ENCODE results near the gene BBS12.
"Not testable (repeated sequence)": the region's sequence is repeated elsewhere in the genome, so short reads cannot be mapped to it uniquely, and the experiment has no call there.

The BBS12 gene

DNA sequence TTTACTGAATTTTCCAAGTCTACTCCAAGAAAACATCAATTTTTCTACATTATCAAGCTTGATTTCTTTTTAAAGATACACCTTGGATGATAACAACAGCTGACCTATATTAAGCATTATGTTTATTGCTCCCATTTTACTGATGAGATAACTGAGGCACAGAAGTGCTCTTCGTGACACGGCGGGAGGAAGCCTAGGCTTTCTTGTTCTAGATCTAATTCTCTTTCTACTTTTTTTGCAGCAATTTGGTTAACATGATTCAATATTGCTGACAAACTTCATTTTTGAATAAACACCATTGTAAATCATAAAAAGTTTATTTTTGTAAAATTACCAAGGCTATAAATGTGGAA is 33.8 kb downstream of the BBS12 start:
- DNase-seq, result no peak

DNA sequence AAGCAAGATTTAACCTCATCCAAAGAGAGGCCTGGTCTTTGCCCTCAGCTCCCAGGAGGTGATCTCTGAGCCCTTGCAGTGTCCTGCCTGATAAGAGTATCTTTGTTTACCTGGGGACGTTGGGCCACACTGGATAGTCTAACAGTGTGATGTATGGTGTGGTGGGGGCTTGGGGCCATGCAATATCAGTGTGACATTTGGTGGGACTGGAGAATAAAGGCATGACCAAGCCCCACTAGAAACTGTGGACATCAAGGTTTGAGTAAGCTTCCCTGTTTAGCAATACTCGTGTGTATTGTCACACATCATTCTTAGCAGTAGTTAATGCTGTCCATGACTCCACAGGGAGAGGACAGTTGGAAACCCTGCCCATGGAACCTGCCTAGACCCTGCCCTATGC is 34.4 kb downstream of the BBS12 start:
- no peak for DNase-seq

DNA sequence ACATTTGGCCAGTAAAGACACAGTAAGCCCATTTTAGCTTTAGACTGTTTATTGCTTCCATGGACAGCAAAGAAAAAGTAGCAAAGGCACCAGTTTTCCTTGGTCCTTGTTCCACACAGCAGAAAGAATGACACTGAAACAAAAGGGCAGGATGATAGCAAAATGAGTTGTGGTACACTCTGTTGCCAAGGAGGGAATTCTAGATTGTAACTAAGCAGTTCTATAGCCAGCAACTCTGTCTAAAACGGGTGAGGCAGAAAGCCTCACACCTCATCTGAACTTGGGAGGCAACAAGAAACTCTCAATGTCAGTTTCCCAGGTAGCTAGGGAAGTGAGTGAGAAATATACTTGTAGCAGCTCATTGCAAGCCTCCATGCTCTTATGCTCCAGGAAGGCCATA is 39.2 kb downstream of the BBS12 start:
- no peak for DNase-seq

DNA sequence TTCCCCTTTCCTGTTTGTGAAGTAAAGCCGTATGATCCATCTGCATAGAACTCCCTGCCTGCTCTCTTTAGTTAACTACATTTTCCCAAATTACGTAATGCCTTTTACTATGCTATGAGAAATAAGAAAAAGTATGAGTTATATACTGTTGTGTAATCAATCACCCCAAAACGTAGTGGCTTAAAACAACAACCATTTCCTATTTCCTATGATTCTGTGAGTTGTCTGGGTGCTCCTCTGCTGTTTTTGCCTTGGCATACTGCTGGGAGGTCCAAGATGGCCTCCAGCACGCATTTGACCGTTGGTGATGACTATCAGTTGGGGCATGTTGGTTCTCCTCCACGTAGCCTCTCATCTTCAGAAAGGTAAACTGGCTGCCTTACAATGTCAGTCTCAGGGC is 39.8 kb downstream of the BBS12 start:
- DNase-seq, result no peak

DNA sequence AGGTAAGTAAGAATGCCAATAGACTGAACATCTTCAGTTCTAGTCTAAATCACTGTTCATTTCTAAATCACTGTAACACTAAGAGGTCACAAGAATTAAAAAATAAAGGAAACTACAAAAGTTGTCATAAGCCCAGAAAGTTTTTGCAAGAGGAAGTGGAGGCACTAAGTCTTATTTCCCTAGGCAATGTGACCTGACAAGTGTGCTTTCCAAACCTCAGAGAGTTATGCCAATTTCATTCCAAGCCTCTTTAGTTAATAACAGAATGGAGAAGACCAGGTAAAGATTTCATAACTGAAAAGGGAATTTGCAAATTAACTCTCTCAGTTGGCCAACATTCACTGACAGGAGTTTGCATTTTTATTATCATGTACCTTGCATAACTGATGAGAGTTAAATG is 40.5 kb downstream of the BBS12 start:
- no peak for DNase-seq

DNA sequence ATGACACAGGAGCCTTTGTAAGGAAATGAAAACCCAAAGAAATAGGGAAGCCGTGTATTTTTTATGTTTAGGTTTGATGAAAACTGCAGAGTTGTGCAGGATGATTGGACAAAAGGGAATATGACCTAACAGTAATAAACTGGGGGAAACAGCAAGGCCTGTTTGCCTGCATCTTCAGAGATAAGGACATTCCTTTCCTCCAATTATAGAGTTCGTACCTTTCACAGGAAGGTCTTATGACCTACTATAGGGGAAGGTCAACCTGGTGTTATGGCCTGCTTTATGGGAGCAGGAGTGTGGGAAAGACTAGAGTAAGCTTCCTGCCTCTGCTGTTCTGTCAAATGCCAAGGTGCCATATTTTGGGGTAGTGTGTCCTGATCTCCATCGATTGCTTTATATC is 42.5 kb downstream of the BBS12 start:
- no peak for DNase-seq

DNA sequence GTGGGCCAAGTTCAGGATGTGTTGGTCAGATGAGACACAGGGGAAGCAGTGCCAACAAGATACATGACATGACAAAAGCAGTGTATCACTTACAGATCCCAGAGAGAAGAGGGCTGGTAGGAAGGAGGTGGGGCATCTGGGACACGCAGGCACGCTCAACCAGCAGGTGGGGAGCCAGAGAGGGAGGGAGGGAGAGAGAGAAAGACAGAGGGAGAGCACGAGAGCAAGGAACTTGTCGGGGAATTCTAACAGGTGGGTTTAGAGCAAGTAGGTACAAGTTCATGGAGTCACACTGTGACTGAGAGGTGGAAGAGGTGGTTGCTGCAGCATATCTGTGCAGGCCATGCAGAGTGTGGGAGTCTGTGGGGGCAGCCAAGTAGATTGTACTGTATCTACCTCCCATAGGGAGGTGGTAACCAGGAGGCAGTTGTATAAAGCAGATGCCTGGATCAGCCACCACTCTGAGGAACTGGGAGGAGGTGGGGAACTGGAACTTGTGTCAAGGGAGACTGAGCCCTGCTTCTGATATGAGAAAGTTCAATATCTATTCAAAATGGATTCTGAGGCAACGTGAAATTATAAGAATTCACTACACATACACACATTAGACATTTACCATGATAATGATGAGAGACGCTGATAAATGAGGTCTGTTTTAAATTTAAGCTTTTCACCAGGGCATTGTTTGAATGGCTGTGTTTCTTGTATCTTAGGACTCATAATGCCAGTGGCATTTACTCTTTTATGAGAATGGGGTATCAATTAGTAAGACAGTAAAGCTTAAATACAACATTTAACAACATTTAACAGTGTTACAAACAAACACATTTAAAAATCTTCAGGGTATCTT is 43.7 kb downstream of the BBS12 start:
- DNase-seq, result no peak

DNA sequence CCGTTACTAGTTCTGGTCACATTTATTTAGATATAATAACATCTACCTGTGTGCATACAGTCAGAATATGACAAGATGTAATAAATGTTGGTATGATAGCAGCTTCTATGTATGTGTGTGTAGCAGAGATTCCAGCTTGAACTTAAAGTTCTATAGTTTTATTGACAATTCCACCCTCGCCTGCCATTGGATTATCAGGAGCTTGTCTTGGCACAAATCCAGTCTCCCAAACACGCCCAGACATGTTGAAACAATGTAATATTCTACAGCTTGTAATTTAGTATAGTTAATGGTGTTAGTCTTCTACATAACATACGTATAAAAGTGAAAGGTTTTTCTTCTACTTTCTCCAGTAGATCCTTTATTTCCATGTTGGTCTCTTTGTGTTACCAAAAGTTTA is 44.4 kb downstream of the BBS12 start:
- DNase-seq, result no peak

DNA sequence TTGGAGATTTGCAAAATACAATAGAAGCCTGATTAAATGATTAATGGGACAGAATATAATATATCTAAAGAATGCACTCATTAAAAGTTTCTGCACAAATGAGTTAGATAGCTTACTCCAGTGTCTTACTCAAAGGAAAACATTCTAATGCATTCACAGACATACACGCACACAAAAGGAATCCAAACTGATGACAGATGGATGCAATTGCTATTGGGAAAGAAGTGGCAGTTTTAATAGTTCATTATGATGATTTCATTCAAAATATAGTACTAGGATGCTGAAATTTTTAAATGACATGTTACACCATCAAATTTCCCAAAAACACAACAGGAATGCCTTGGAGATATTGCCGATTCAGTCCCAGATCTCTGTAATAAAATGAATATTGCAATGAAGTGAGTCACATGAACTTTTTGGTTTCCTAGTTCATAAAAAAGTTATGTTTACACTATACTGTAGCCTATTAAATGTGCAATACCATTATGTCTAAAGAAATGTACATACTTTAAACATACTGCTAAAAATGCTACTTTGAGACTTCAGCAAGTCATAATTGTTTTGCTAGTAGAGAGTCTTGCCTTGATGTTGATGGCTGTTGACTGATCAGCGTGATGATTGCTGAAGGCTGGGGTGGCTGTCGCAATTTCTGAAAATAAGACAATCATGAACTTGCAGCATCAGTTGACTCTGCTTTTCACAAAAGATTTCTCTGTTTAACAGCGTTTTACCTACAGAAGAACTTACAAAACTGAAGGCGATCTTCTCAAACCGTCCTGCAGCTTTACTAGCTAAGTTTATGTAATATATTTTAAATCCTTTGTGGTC is 45.6 kb downstream of the BBS12 start:
- DNase-seq, result no peak

DNA sequence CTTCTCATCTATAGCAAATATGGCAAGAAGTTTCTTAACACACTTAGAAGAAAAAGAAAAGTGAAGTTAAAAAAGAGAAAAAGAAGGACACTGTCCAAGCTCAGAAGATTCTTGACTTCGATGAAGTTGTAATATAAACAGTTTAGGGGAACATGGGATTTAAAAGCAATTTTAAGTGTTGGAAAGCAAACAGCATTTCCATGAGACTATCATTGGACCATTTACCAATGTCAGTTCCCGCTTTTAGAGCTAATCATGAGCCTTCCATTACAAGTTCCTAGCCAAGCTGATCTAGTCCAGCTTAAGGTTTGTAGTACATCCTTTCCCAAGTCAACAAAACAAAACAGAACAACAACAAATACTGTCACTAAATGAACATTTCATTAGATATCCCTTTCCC is 49.0 kb downstream of the BBS12 start:
- DNase-seq, result no peak

DNA sequence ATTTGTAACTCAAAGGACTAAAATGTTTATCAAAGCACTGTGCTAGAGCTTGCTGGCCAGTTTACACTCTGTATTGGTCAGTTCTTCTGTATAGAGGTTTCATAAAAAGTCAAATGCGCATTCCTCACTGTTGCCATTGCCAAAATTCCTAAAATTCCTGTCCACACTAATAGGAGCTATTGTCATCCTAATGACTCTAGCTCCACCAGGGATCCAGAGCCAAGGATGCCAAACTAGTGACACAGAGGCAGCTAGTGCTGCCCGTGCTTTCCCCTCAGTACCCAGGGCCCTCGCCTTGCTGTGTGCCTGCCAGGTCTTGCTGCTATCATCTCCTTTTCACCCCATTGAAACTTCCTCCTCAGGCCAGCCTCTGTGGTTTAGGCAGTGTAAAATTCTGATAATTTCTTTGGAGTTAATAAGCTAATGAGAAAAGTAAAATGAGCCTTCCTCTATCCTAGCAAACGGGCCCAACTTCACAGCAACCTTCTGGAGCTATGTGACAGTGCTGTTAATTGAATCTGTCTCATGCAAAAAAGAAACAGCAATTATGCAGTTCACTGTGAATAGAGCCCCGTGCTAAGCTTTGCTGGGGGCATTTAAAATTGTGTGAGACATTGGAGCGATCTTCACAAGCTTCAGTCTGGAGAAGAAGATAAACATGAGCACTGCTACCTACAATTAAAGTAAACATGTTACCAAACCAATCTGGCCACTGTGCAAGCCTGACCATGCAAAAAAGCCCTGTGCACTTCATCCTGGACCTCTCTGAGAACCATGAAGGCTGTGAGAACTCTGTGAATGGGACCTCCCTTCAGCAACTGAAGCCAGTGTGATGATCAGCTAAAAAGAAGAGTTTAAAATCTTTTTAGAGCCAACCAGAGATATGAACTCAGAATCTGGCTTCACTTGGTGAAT is 51.1 kb downstream of the BBS12 start:
- DNase-seq, result no peak

DNA sequence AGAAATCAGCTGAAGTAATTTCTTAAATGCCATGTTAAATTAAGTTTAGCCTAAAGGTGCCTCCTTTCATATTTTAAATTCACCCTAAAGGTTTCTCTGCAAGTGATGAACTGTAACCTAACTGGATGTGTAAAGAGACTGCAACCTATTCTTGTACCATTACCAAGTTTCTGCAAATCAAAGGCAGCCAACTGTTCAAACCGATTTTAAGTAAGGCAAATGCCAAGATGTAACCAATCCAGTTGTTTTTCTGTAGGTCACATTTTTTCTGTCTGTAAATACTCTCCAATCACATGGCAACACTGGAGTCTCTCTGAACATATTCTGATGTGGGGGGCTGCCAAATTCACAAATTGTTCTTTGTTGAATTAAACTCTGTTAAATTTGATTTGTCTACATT is 51.8 kb downstream of the BBS12 start:
- DNase-seq, result no peak

DNA sequence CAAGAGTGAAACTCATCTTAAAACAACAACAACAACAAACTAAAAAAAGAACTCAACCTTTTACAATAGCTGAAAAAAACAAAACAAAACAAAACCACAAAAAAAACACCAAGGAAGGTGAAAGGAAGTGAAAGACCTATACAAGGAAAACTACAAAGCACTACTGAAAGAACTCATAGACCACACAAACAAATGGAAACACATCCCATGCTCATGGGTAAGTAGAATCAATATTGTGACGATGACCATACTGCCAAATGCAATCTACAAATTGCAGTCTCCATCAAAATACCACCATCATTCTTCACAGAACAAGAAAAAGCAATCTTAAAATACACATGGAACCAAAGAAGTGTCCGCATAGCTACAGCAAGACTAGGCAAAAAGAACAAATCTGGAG is 52.6 kb downstream of the BBS12 start:
- no peak for DNase-seq

DNA sequence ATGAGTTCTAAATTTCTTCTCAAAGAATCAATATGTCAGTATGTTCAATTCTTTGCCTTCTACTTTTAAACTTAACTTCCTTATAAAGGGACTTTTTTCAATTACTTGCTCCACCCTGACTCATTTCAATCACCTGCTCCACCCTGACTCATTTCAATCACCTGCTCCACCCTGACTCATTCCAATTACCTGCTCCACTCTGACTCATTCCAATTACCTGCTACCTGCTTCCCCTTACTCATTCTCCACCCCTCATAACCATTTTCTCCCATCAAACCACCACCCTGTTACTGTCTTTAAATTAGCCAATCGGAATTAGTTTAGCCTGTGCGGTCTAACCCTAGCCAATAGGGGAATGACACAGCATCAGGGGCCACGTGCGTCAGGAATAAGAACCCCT is 53.8 kb downstream of the BBS12 start:
- DNase-seq, result not testable (repeated sequence)

DNA sequence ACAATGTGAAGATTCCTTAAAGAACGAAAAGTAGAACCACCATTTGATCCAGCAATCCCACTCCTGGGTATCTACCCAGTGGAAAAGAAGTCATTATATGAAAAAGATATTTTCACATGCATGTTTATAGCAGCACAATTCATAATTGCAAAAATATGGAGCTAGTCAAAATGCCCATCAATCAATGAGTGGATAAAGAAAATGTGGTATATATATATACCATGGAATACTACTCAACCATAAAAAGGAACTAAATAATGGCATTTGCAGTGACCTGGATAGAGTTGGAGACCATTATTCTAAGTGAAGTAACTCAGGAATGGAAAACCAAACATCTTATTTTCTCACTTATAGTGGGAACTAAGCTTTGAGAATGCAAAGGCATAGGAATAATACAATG is 54.4 kb downstream of the BBS12 start:
- not testable (repeated sequence) for DNase-seq

DNA sequence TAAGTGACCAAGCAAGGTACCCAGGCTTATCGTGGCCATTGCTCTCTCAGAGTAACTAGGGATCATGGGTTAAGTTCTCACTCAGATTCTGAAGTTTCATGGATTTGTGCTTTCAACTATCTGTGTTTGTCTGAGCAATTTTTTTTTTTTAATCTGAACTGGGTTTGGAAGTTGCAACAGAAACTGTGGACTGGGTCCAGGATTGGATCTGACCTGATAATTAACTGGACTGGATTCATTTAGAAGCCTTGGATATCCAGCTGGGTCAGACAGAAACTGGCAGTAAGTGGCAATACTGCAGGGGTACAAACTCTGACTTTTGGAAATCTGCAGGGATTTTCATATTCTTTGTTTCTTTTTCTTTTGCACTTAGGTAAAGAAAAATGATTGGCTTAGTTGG is 55.4 kb downstream of the BBS12 start:
- DNase-seq, result no peak

DNA sequence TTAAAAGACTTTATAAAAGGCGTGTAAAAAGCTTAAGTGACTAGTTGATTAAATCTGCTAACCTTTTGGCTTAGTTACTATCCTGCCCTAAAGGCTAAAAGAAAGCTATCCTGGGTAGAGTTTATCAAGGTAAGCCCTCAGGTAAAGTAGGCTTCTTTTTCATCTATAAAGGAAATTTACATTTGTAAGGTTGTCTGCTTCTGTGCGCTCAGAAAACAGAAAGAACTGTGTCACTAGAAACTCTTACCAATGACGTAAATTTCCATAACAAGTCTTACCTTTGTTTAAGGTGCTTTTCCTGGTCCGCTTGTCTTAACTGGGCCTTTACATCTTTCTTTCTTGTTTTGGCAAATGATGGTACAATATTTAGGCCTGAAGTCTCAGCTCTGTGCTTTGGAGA is 56.4 kb downstream of the BBS12 start:
- DNase-seq, result no peak

DNA sequence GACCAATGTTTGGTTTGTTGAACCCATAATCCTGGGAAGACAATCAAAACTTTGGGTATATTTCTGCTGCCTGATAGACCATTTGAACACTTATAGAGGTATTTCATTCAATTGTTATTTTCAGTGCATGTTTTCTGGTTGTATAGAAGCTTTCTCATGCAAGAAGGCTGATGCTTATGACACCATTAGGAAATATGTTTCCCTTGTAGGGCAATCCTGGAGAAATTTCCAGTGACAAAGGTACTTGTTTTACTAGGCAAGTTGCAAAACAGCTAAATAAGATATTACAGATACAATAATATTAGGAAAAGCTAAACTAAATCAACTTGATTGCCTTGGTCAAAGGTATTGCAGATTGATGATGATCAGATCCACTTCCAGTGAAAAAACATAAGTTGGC is 61.3 kb downstream of the BBS12 start:
- no peak for DNase-seq
